ENCODE data around the gene LRRC53.

The LRRC53 gene

GRCh38 chr1:74512170-74512915 is at the start of gene LRRC53:
Gene LRRC53 (minus strand): TSS chr1:74512611. CDS start chr1:74483349, 29,262 bp downstream.
- no peak for DNase-seq (ENCODE audit: low spot score)

GRCh38 chr1:74549932-74550331 is 37.5 kb upstream of the LRRC53 start:
- DNase-seq (ENCODE audit: low spot score): no peak

DNA sequence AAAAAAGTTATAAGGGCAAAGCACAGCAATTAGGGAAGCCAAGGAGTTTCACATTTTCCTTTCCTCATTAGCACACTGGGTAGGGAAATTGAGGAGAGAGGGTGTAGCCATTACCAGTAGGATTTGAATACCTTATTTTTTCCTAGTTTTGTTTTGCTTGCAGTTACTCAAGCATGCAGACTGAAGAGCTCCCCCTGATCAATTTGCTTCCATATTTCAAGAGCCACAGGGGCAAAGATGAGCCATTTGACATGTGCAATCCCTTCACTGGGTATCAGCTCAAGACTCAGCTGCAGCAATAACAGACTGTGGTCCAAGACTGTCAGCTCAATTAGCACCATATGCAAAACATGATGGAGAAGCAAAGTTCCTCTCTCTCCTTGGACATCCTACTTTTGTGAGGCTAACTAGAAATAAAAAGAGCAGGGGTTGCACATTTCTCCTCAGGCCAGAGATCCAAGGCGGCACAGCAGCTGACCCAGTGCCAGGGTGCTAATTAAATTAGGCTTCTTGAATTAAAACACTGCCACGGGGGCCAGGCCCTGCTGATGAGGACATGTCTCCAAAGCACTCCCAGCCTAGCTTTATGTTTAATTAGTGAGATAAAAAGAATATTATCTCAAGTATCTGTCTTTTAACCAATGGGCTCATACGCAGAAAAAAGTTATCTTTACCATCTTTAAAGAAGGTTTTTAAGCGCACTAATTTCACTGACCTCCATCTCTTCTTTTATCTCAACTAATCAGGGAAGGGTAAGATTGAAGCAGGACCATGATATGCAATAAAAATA is 36.7 kb upstream of the LRRC53 start:
- no peak for DNase-seq (ENCODE audit: low spot score)

- DNase-seq (ENCODE audit: low spot score): no peak
These were observed 33.4 kb upstream of the LRRC53 start for GRCh38 chr1:74545821-74546220.

DNA sequence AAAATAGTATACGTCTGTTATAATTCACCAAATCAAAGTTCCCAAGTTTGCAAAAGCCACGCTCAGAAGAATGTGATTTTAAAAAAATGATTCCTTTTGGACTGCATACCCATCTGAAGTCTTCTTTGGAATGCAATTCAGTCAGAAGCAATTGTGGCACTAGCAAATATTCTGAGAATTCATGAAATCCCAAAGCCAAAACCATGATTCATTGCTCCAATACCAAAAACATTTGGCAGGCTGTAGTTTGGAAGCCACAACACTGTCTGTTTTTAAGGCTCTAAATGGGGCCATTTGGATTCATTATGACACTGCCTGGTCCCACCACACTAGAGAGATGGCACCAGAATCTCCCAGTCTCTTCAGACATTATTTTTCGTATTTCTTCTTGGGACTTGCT is 21.8 kb upstream of the LRRC53 start:
- no peak for DNase-seq (ENCODE audit: low spot score)

DNA sequence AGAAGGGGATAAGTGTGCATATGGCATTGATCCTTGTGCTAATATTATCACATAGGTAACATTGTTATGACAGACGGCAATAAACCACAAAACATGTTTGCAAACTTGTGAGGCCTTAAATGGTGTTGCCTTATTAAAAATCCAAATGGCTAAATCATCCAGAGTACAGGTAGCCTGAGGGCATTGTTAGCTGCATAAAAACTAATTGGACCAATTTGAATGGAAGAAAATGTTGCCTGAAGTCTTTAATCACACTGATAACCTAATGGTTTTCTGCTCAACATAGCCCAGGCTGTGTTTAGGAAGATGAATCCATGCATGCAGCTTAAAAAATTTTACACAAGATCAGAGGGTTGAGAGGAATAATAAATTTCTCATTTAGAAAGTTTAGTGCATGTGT is 19.4 kb upstream of the LRRC53 start:
- no peak for DNase-seq (ENCODE audit: low spot score)

DNA sequence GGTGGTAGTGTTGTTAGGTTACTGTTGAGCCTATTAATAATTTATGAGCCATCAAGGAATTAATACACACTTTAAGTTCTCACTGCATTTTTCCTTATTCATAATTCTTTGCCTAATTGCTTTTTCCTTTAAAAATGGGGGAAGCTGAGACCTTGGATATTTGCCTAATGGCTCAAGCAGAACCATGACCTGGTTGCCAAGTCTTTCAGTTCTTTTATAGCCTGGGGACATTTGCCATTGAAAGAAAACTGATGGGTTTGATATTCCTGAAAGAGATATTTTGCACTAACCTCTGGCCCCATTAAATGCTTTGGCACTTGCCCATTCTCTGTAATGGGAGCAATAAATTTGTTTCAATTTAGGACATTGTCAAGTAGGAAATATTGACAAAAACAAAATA is 18.5 kb upstream of the LRRC53 start:
- no peak for DNase-seq (ENCODE audit: low spot score)

DNA sequence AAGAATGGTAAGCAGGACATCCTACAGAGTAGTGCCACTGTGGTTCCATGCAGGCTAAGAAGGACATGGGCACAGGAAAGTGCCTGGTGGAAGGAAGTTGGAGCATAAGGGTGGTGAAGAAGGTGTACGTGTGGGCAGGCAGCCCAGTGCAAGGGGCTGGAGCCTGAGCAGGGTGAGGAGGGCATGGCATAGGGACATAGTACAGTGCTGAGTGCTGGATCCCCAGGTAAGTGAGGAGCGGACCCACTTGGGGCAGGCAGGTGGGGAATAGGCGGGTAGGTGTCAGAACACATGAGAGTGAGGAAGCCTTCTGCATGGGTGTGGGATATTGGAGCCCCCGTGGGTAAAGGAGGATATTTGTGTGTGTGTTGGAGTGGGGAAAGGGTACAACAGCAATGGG is 15.7 kb upstream of the LRRC53 start:
- no peak for DNase-seq (ENCODE audit: low spot score)

GRCh38 chr1:74526708-74527107 is 14.3 kb upstream of the LRRC53 start:
- no peak for DNase-seq (ENCODE audit: low spot score)

DNA sequence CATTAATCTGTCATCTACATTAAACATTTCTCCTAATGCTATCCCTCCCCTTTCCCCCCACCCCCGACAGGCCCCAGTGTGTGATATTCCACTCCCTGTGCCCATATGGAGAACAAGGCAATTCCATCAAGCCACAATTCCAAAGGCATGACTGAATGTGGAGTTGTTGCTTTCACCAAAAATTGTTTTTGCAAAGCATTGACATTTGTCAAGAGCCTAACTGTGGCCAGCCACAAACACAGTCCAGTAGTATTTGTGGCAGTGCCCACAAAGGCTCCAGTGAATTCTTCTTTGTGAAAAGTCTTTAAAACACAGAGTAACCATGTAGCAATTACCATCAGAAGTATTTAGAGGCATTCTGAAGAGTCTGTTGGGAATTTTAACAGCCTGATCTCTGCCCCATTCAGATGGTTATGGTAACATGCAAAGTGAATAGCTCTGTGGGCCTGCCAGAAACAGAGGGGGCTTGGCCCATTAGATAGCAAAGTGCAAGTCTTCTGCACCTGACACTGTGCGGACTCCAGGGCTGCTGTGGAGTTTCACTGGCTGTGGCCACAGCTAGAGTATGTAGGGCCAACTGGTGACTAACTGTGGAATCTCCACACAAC is 11.6 kb upstream of the LRRC53 start:
- no peak for DNase-seq (ENCODE audit: low spot score)

DNA sequence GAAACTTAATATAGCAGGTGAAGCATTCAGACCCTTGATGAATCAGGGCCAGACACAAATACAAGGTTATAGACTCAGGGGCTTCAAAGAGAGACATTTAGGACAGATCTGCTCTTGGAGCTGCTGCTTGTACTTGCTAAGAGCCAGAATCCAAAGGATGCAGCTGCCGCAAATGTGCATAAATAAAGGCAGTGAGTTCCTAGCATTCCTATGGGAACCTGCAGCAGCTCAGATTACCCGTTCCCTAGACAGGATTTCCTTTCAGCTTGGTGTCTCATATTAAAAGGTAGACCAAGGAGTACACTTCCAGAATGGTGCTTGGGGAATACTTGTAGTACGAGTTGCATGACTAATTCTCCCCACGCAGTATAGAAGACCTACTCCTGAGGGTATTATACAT is 9.7 kb upstream of the LRRC53 start:
- no peak for DNase-seq (ENCODE audit: low spot score)

DNA sequence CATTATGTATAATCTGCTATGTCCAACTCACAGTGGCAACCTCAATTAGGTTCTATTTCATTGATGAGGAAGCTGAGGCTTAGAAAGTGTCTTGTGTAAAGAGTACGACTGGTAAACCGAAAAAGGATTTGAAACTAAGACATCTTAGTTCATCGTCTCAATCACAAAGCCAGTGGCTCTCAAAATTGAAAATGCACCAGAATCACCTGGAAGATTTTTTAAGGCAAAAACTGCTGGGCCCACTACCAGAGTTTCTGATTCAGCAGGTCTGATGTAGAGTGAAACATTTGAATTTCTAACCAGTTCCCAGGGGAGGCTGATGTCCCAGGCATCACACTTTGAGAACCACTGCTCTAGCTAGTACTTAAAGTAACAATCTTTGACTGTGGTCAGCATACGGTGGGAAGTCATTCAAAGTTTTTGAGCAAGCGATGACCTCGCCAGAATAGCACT is 5.2 kb upstream of the LRRC53 start:
- no peak for DNase-seq (ENCODE audit: low spot score)

DNA sequence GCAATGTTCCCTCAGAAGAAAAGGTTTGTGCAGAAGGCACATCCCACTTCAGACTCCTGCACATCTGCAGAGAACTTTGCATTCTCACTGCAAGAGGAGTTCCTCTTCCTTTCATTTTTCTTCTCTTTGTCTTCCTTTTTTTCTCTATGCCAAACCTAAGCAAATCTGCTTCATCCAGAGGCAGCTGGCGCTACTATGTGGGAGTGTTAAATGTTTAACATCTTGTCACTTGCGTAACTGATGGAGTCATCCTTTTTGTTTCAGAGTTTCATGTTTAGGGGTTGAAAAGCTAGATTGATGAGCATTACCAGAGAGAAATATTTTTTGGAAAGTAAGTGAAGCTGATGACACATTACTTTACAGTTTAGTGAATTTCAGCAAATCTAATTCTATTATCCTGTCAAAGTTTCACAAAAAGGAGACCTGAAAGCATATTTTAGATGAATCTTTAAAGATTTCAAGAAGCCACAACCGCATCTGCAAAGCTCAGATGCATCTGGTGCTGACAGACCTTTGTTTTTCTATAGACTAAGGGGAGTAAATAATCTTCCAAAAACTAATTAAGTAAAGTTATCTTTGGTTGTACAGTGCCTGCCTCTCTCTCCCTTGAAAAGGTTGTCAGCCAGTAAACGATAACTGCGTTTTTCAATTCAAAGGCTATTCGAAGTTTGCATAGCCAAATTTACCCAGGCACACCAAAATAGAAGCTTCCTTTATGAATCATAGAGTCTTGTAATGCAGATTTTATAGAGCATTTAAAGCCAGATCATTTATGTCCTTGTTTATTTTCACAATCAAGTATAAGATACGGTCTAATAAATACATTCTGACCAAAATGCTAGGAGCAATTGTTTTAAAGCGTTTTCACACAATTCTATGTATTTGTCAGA is 1.2 kb upstream of the LRRC53 start:
- DNase-seq (ENCODE audit: low spot score): no peak

DNA sequence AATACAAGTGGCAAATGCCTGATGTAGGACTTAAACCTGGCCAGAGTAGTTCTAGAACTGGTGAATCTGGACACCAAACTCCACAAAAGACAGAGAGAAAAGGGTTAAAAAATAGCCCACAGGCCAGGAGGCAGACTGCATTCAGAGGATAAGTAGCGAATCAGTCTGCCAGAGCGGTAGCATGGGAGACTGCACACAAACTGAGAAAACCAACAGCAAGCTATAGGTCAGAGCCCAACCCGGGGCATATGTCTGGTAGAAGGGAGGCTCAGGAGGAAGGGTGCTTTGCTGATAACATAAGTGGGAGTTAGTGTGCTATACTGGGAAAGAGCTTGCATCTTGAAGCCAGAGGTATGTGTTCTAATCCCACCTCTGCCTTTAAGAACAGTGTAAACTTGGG is 4.0 kb downstream of the LRRC53 start:
- no peak for DNase-seq (ENCODE audit: low spot score)

DNA sequence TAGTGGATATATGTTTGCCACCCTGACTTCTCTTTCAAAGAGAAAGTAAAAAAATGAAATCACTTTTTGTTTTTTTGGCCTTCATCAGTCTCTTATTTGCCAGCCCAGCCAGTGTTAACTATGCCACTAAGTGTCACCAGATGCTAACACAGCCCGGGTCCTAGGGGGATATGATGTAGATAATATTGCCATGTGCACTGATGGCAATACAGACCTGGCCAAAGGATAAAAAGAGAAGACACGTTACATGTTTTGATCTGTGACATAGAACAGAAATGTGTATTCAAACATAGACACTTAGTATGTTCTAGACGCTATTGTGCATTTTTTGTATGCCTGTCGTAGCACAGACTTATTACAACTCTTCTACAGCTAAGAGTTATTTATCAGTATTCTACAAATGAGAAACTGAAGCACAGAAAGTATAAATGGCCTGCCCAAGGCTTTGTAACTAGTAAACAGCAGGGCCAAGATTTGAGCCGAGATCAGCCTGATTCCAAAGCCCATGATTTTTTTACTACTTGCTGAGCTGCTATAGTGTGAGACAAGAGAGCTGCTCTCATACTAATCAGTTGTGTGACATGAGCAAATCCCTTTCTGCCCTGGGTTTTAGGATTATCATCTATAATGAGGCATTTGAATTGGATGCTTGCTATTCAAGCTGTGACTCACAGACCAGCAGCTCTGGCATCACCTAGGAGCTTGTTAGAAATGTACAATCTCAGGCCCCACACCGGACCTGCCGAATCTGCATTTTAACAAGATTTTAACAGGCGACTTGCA is 6.3 kb downstream of the LRRC53 start:
- no peak for DNase-seq (ENCODE audit: low spot score)

- DNase-seq (ENCODE audit: low spot score): no peak
These were observed 7.4 kb downstream of the LRRC53 start for GRCh38 chr1:74504933-74505512.

DNA sequence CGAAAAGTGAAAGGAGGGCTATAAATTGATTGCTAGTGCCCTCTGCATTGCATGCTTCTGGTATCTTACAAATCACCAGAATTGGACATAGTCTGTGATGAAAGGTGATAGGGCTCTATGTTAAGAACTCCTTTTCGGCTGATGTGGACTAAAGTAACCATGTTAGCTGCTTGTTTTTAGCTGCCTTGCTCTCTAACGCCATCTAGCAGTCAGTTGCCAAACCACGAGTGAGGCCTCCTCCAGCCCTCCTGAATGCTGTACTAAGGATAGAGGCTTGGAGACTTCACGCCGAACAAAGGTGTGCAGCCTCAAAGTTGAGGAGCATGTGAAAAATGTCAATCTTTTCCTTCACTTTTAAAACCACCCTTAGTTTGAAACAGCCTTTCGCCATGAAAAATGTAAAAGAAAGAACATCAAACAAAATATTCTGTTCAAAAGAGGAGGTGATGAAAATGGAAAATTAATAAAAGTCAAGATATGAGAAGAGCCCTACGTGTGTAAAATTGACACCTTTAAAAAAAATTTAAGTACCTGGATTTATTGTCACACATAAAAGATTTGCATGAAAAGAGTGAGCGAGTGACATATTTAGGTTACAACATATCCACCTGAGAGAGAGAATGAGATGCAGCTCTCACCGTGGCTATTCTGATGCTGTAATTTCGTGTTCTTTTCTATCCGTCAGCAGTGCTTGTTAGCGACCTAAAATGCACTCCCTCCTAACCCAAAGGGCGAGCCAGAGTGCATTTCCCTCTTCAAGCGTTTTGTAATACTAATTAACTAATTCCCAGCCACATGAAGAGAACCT is 8.1 kb downstream of the LRRC53 start:
- DNase-seq (ENCODE audit: low spot score): peak; percentile 37

DNA sequence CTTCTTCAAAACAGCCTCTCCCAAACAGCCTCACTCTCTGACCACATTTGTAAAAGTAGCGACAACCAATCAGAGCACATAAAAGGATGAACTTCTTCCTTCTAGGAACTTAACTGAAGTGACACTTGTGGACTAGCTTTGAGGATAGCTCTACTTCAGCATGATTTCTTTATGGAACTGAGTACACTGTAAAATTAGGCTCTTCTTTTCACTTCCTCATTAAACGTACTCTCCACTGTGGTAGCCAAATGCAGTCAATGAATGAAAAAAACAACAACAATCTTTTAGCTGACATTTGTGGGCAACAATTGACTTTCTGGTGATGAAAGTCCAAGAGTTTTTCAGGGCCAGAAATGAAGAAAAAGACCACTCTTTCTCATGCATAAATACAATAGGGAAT is 9.6 kb downstream of the LRRC53 start:
- no peak for DNase-seq (ENCODE audit: low spot score)

DNA sequence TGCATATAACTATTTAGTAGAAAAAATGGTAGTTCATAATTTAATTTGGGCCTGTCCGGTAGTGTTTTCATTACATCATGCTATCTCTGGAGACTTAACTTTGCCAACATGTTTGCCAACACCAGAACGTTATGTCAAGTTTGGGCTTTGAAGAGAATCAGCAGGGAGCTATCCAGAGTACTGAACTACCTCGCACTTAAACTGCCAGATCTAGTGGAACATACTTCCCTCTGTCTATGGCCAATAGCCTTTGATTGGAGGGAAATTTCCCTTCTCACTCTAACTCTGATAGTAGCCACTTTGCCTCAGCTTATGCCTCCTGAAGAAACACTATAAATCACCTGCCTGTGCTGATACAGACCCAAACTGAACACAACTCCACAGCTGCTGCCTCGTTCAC is 10.0 kb downstream of the LRRC53 start:
- DNase-seq (ENCODE audit: low spot score): no peak

DNA sequence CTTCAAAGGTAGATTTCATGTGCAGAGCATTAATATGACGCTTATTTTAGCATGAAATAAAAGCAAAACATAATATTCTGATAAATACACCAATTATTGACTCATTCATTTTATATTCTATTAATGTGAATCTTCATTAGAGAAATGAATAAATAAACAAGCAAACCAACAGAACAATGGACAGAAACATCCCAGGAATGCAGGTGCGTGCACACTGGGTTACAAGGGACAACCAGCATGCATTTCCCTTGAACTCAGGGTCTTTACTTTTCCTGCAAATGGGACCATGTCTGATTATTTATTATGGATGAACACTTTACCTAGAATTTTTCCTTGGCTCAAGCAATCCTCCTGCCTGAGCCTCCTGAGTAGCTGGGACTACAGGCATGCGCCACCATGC is 13.5 kb downstream of the LRRC53 start:
- no peak for DNase-seq (ENCODE audit: low spot score)

Data from CD4-positive, alpha-beta T cell treated with Interleukin-2 at 100 ng/mL for 4 hours (primary cell).